NCI-H2081 treated with DMSO at 0.1 percent for 48 hours (cell line): ENCODE data around the gene SUGCT.
"Not testable (repeated sequence)": the region's sequence is repeated elsewhere in the genome, so short reads cannot be mapped to it uniquely, and the experiment has no call there.

Source experiments
- DNase-seq: peaks from one replicate; lab custom pipeline; 2025; lab: John Stamatoyannopoulos, UW

The SUGCT gene

GRCh38 chr7:40139891-40140290, 5.1 kb downstream of the SUGCT start:
- DNase-seq, result not testable (repeated sequence)

DNA sequence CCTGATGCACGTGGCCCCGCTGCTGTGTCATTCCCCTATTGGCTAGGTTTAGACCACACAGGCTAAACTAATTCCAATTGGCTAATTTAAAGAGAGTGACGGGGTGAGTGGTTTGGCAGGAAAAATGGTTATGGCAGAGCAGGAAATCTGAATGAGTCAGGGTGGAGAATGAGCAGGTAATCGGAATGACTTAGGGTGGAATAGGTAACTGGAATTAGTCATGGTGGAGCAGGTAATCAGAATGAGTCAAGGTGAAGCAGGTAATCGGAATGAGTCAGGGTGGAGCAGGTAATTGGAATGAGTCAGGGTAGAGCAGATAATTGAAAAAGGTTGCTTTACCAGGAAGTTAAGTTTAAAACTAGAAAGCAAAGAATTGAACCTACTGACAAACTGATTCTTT, 7.1 kb downstream of the SUGCT start:
- not testable (repeated sequence) for DNase-seq

GRCh38 chr7:40145596-40146130, 10.9 kb downstream of the SUGCT start:
- DNase-seq, result not testable (repeated sequence)

- no peak for DNase-seq
Observed at GRCh38 chr7:40147371-40148246, 12.8 kb downstream of the SUGCT start.

DNA sequence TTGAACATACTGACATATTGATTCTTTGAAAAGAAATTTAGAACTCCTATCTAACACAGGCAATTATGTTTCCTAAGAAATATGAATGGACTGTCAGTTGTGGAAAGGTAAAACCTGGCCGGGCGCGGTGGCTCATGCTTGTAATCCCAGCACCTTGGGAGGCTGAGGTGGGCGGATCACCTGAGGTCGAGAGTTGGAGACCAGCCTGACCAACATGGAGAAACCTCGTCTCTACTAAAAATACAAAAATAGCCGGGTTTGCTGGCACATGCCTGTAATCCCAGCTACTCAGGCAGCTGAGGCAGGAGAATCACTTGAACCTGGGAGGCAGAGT, 13.4 kb downstream of the SUGCT start:
- DNase-seq, result not testable (repeated sequence)

- DNase-seq, result no peak
Observed at GRCh38 chr7:40148671-40149070, 13.9 kb downstream of the SUGCT start.

- no peak for DNase-seq
Observed at GRCh38 chr7:40151504-40151903, 16.7 kb downstream of the SUGCT start.

DNA sequence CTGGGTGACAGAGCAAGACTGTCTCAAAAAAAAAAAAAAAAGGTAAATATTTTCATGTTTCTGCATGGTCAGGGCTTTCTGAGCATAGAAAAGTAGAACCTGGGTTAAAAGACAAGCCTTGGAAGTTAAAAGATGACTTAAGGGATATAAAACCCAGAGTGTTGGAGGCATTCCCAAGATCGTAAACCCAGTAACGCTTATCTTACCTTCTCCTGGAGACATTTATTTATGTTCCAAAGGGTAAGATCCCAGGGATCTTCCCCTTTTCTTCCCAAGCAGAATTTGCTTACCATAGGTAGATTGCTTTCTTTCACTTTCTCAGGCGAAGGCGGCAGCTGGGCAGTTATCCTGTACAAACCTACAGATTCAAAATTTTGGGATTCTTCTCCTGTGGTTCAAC, 22.2 kb downstream of the SUGCT start:
- no peak for DNase-seq

- DNase-seq, result no peak
Observed at GRCh38 chr7:40162516-40162915, 27.7 kb downstream of the SUGCT start.

GRCh38 chr7:40165216-40165615, 30.4 kb downstream of the SUGCT start:
- DNase-seq, result peak; percentile 3

GRCh38 chr7:40167291-40167690, 32.5 kb downstream of the SUGCT start:
- DNase-seq, result no peak

- not testable (repeated sequence) for DNase-seq
Observed at GRCh38 chr7:40168266-40168665, 33.5 kb downstream of the SUGCT start.

GRCh38 chr7:40173121-40173520, 38.3 kb downstream of the SUGCT start:
- DNase-seq, result not testable (repeated sequence)

DNA sequence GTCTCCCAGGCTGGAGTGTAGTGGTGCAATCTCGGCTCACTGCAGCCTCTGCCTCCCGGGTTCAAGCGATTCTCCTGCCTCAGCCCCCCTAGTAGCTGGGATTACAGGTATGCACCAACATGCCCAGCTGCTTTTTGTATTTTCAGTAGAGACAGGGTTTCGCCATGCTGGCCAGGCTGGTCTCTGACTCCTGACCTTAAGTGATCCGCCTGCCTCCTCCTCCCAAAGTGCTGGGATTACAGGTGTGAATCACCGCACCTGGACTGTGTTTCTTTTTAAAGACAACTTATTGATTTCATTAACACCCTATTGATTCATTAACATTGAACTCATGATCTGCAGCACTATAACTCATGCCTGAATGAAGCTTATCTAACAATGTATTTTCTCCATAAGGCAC, 40.5 kb downstream of the SUGCT start:
- not testable (repeated sequence) for DNase-seq

- no peak for DNase-seq
Observed at GRCh38 chr7:40175725-40176510, 41.1 kb downstream of the SUGCT start.

DNA sequence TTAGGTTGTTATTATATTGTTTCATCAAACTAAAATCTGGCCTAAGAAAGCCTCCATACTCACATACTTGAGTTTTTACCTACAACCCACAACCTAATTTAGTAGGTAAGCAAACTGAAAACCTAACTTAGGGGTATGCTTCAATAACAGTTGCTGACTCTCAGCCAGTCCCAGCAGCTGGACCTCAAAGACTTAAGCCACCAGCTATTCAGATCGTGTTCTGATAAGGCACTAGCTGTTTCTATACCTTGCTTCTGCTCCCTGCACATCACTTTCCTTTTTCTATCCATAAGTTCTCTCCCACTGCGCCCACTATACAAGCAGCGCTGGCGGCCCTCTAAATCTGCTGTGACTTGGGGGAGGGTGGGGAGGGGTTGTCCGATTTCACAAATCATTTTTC, 42.3 kb downstream of the SUGCT start:
- DNase-seq, result no peak

DNA sequence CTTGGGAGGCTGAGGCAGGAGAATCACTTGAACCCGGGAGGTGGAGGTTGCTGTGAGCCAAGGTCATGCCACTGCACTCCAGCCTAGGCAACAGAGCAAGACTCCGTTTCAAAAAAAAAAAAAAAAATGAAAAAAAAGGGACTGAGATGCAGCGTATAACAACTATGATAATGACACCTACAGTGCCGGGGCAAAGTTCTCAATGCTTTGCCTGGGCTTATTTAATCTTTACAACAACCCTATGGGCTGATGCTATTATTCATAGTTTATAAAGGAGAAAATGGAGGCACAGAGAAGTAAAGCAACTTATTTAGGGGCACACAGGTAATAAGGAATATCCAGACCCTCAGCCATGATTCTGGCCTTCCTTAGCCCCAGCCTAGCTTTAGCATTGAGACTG, 47.6 kb downstream of the SUGCT start:
- no peak for DNase-seq

- no peak for DNase-seq
Observed at GRCh38 chr7:40186586-40186985, 51.8 kb downstream of the SUGCT start.

- DNase-seq, result no peak
Observed at GRCh38 chr7:40192036-40192435, 57.2 kb downstream of the SUGCT start.

DNA sequence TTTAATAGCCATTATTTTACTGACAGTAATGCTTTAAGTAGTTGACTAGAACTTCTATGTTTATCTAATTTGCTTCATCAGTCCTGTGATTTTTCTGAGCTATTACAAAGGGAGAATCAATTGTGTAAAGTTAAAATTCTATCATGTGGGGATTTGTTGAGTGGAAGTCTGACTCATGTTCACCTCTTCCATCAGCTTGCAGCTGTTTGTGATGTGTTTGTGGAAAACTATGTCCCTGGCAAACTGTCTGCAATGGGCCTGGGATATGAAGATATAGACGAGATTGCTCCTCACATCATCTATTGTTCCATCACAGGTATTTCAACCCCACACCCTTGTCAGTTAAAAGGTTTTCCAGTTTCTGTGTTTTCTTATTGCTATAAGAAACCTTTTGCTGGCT, 59.9 kb downstream of the SUGCT start:
- DNase-seq, result no peak

DNA sequence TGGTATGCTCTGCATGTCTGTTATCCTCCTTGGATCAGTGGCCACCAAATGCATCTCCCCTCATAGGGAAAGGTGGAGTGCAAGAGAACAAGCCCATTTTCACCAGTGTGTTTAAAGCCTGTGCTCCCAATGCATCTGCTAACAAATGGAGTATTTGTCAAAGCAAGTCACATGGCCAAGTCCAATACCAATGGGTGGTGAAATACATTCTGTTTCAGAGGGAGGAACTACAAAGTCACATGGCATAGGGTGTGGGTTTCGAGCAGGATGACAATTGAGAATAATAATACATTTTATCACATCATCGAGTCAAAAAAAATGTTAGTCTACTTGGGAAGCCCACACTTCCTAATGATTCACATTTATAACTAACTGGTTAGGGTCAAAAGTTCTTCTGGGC, 62.7 kb downstream of the SUGCT start:
- no peak for DNase-seq

GRCh38 chr7:40199076-40199802, 64.4 kb downstream of the SUGCT start:
- no peak for DNase-seq
